ENCODE results near the gene RNASEH1. TPM values are rescaled to one million over a fixed set of nuclear protein-coding genes. Genes with fewer than 3 reads are reported as not detected.

Gene RNASEH1
- total RNA-seq, 2 donors from 2014 or later: 19.1 to 31.5 TPM

DNA sequence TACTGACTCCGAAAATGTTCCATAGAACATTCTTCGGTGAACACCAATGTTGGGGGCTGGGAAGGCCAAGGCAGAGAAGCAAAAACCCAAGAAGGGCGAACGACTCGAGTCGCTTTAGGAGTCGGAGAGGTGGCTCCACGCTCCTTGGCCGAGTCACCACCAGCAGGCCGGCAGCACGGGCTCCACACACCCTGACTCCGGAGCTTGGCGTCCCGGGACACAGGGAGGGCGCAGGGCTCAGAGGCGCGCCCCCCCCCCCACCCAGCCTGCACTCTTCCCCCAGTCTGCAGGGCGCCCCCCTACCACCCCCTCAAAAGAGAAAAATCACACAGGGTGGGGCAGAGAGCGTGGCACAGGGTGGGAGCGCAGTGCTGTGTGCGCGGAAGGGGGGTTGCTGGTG lies 31.3 kb downstream of the RNASEH1 start:
- no peak for DNase-seq (ENCODE audit: low spot score)
- H3K27me3 ChIP-seq (replicated peaks; ENCODE audit: insufficient read depth): no peaks in the 10 kb centered on the region
- H3K27ac ChIP-seq: no peak overlapping the region
- TF ChIP-seq POLR2A (IDR thresholded peaks at IDR 0.05) (no peak), POLR2AphosphoS5 (IDR thresholded peaks at IDR 0.05) (no peak), CTCF (IDR thresholded peaks at IDR 0.05) (no peak)
- intact Hi-C loops (cut with DNase I): no loop called here
- no peak overlapping the region for H3K4me3 ChIP-seq
- H3K4me1 ChIP-seq (replicated peaks): peaks cover 9% of the 10 kb centered on the region
- H3K9me3 ChIP-seq: no peaks in the 10 kb centered on the region
- WGBS: 88% methylated on average over 21 of the region's 22 CpGs
- H3K36me3 ChIP-seq: no peaks in the 10 kb centered on the region

- Histone ChIP-seq H3K36me3 (no peaks in the 10 kb centered on the region), H3K27ac (peak overlapping the region; percentile 56 to 73), H3K9me3 (no peaks in the 10 kb centered on the region), H3K27me3 (replicated peaks; ENCODE audit: insufficient read depth) (no peaks in the 10 kb centered on the region), H3K4me3 (no peak overlapping the region), H3K4me1 (replicated peaks) (peaks cover 9% of the 10 kb centered on the region)
- no peak for DNase-seq (ENCODE audit: low spot score)
- WGBS: 21% methylated on average over 4 of the region's 4 CpGs
- TF ChIP-seq POLR2A (IDR thresholded peaks at IDR 0.05): no peak
- TF ChIP-seq POLR2AphosphoS5 (IDR thresholded peaks at IDR 0.05): no peak
- intact Hi-C loops (cut with DNase I): loop anchor here (2.0 to 5.0 kb wide), 3 partner anchors 34 to 54 kb away; partner anchors contain the start of genes RNASEH1 and RPS7
Measured at GRCh38 chr2:3523551-3524041, 34.5 kb downstream of the RNASEH1 start.

DNA sequence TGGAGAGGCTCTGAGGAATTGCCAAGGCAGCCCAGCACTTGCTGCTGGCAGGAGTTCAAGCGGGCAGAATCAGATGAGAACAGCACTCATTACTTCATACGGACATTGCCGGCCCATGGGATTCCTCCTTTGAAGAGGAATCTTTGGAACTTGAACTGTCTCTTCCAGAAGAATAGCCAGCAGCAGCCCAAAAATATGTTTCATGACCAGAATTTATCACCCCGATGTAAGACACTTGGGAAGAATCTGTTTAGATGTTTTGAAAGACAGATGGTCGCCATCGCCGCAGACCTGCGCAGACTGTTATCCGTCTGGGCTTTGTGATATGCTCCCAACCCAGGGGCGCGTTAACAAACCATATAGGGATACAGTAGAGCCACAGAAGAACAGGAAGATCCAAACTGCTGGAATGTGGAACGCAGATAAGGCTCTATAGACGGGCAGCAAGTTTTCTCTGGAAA lies 35.1 kb downstream of the RNASEH1 start:
- H3K27ac ChIP-seq: peak overlapping the region; percentile 56 to 73
- TF ChIP-seq CTCF (IDR thresholded peaks at IDR 0.05): no peak
- no peak for TF ChIP-seq POLR2AphosphoS5 (IDR thresholded peaks at IDR 0.05)
- no peak for TF ChIP-seq POLR2A (IDR thresholded peaks at IDR 0.05)
- H3K9me3 ChIP-seq: no peaks in the 10 kb centered on the region
- no peak for DNase-seq (ENCODE audit: low spot score)
- H3K4me3 ChIP-seq: no peak overlapping the region
- intact Hi-C loops (cut with DNase I): loop anchor here (5.0 kb wide), 2 partner anchors 34 to 54 kb away; partner anchors contain the start of genes RNASEH1 and RPS7
- no peaks in the 10 kb centered on the region for H3K36me3 ChIP-seq
- H3K27me3 ChIP-seq (replicated peaks; ENCODE audit: insufficient read depth): no peaks in the 10 kb centered on the region
- WGBS: 58% methylated on average over 13 of the region's 13 CpGs
- peaks cover 9% of the 10 kb centered on the region for H3K4me1 ChIP-seq (replicated peaks)

GRCh38 chr2:3520591-3520990 lies 37.5 kb downstream of the RNASEH1 start:
- 97% methylated on average over 6 of the region's 6 CpGs for WGBS
- TF ChIP-seq POLR2A (IDR thresholded peaks at IDR 0.05) (no peak), POLR2AphosphoS5 (IDR thresholded peaks at IDR 0.05) (no peak), CTCF (IDR thresholded peaks at IDR 0.05) (no peak)
- H3K9me3 ChIP-seq: no peaks in the 10 kb centered on the region
- H3K36me3 ChIP-seq: no peaks in the 10 kb centered on the region
- H3K4me3 ChIP-seq: no peak overlapping the region
- no peak overlapping the region for H3K27ac ChIP-seq
- no peaks in the 10 kb centered on the region for H3K27me3 ChIP-seq (replicated peaks; ENCODE audit: insufficient read depth)
- DNase-seq (ENCODE audit: low spot score): no peak
- peaks cover 9% of the 10 kb centered on the region for H3K4me1 ChIP-seq (replicated peaks)
- intact Hi-C loops (cut with DNase I): loop anchor here (5.0 kb wide), 2 partner anchors 37 to 57 kb away; partner anchors contain the start of genes RNASEH1 and RPS7

DNA sequence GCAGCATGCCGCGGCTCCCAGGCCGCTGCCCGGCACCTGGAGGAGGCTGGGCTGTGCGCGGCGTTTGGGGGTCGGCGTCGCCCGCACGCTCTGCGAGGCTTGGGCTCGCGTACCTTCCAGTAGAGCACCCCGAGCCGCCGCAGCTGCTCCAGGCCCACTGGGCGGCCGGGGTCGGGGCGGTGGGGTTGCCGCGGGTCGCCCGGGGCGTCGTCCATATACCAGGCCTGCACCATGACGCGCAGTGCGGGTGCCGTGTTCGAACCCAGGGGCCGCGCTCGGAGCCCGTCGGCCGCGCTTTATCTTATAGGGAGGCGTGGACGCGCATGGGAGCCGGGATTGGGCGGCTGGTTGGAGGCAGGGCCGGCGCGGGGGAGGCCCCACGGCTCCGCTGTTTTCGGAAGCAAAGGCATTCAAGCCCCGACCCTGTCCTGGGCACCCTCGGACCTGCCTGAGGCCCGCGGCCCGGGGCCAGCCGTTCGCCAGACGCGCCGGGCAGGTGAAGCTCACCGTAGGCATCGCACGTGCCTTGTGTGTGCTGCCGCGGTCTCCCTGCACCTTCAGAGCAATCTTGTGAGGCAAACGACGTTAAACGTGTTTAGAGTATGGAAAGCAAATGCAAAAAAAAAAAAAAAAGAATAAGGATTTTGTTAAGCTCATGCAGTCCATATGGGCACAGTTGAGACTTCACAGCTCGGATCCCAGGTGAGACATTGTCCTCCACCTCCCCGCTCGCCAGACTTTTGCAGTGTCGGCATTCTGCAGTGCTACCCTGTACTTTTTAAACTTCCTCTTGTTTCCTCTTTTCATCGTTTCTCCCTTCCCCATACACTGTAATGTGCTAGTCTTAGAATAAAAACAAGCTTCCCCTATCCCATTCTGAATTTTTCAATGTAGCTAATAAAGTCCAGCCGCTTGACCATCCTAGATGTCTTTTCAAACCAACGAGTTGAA lies 38.6 kb downstream of the RNASEH1 start, which contains the start of gene ADI1:
ADI1 (minus strand) TSS at position 277 of the 951 bp plus-strand sequence; CDS start at position 233, 44 bp downstream.
- H3K9me3 ChIP-seq: no peaks in the 10 kb centered on the region
- peak; percentile 75 for DNase-seq (ENCODE audit: low spot score)
- peak within 1 kb of the TSS; percentile 85 to 95 for H3K4me3 ChIP-seq
- 3% methylated on average over 60 of the region's 76 CpGs for WGBS
- no peaks in the 10 kb centered on the region for H3K27me3 ChIP-seq (replicated peaks; ENCODE audit: insufficient read depth)
- peak; percentile 52 for TF ChIP-seq POLR2A (IDR thresholded peaks at IDR 0.05)
- TF ChIP-seq CTCF (IDR thresholded peaks at IDR 0.05): no peak
- TF ChIP-seq POLR2AphosphoS5 (IDR thresholded peaks at IDR 0.05): no peak
- no peaks in the 10 kb centered on the region for H3K36me3 ChIP-seq
- intact Hi-C loops (cut with DNase I): loop anchor here (5.0 kb wide), 2 partner anchors 38 to 58 kb away; partner anchors contain the start of genes RNASEH1 and RPS7
- H3K27ac ChIP-seq: peak within 1 kb of the TSS; percentile 98 to 99
- H3K4me1 ChIP-seq (replicated peaks): peaks cover 7% of the 10 kb centered on the region
